IPS-18c (cell line): Measurements from ENCODE around the gene PLXNA4.
A peak's percentile ranks its signal among the peaks of the same experiment; 100 is the strongest.
"Not testable (repeated sequence)": the region's sequence is repeated elsewhere in the genome, so short reads cannot be mapped to it uniquely, and the experiment has no call there.

ENCODE experiments used
- H3K4me3 ChIP-seq: 2 replicates; pipeline ENCODE4 v1.7.0; 2013; ENCODE audit warnings: low read depth, mild to moderate bottlenecking, low read length, moderate library complexity; ENCODE audit not compliant: insufficient read depth
- H3K9me3 ChIP-seq: one replicate; pipeline ENCODE4 v1.6.1; 2013; ENCODE audit warnings: mild to moderate bottlenecking, low read length, moderate library complexity; ENCODE audit not compliant: control insufficient read depth, insufficient read depth

The PLXNA4 gene

DNA sequence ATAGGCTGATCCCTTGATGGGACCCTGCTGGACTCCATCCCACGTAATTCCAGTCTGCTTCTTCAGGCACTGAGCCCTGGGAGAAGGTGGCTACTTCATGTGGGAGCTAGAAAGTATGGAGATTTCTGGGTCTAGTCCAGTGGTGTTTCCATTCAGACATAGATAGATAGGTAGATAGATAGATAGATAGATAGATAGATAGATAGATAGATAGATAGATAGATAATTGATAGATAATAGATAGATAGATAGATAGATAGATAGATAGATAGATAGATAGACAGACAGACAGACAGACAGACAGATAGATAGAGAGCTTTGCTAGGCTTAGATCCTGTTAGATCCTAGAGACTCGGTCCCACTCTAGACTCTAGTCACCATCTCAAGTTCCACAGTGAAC, 18.5 kb upstream of the PLXNA4 start:
- not testable (repeated sequence) for H3K4me3 ChIP-seq, H3K9me3 ChIP-seq

DNA sequence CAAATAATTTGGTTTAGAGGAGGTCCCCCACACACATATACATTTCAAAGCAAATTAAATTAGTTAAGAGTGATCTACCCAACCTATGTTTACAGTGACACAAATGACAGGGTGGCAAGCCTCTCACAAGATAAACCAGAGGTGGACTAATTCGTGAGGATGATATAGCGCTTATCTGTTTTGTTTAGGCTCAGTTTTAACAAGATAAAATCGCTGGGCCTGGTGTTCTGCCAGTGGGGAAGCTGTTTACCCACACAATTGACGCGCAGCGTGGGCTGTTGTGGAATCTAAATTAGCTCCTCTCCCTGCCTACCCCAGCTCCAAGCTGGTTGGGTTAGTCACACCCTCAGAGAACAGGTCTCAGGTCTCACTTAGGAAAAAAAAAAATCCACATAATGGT, 16.7 kb upstream of the PLXNA4 start:
- Histone ChIP-seq H3K4me3 (no peak overlapping the region), H3K9me3 (no peaks in the 10 kb centered on the region)

DNA sequence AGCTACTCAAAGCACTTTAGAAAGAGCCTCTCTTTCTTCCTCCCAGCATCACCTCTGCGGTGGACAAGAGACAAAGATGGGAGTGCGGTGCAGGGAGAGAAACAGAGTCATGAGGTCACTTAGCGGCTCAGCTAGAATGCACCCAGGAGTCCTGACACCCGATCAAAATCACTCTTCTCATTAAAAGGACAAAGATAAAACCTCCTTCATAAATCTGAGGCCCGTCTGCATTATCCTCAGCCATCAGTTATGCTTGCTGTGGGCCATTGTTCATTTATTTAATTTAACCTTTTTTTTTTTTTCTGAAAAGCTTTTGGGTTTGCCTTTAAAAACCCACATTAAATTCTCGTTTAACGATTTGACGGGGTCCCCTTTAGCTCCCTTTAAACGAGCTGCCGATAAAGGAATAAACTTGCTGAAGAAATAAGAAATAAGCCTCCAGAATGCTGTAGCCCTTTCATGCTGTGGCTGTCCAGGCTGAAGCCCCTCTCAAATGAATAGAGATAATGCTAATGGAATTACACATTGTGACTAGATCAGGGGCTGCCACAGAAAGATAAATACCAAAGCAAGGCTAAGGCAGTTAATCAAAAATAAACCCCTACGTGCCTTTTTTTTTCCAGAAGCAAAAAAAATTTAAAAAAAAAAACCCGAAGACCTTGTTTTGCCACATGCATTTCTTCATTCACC, 16.1 kb upstream of the PLXNA4 start:
- Histone ChIP-seq H3K9me3 (no peaks in the 10 kb centered on the region), H3K4me3 (no peak overlapping the region)

DNA sequence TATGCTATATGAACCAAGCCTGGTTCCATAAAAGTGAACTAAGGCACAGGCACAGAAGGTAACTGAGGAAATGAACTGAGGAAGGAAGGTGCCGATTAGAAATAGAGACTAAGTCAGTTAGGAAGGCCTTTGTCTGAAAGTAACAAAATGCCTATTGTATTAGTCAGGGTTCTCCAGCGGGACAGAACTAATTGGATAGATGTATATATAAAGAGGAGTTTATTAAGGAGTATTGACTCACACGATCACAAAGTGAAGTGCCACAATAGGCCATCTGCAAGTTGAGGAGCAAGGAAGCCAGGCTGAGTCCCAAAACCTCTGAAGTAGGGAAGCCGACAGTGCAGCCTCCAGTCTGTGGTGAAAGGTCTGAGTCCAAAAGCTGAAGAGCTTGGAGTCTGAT, 13.9 kb upstream of the PLXNA4 start:
- no peaks in the 10 kb centered on the region for H3K9me3 ChIP-seq

DNA sequence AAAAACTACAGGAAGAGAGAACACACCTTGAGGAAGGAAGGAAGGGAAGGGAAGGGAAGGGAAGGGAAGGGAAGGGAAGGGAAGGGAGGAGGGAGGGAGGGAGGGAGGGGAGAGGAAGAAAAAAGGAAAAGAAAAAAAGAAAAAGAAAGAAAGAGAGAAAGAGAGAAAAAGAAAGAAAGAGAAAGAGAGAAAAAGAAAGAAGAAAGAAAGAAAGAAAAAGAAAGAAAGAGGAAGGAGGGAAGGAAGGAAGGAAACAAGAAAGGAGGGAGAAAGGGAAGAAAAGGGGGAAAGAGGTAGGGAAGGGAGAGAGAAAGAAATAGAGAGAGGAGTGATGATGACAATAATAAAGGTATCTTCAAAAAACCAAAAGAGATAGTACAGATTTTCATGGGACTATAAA, 12.3 kb upstream of the PLXNA4 start:
- no peak overlapping the region for H3K4me3 ChIP-seq
- no peaks in the 10 kb centered on the region for H3K9me3 ChIP-seq

More for the DNA sequence above, 13.9 kb upstream of the PLXNA4 start:
- H3K4me3 ChIP-seq: no peak overlapping the region

DNA sequence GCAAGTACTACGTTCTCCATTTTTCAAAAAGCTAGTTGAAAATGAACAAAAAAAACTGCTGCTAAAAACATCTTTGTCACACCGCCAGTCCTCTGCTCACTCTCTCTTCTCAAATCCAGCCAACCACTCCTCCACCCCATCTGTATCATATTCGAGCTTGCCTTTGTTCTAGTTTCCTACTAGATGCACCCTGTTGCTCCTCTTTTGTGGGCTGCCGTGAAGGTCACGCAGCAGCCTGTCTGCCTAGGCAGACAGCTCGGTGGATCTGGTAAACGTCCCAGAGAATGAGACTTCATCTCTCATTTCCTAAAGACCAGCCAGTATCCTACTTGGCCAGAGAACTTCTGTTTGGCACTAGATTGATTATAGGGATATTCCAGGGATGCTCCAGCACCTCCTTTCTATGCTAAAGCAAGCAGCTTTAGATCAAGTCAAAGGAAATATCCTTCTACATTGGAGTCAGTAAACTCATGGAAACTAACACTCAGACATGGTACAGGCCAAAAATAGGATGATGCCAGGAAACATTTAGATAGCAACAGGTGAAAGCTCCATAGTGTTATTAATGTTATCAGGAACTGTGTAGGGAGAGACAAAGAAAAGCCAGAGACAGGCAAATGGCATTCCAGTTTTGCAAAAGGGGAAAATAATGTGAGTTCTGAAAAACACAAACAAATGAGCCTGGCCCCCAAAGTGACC, 8.7 kb upstream of the PLXNA4 start:
- Histone ChIP-seq H3K4me3 (no peak overlapping the region), H3K9me3 (no peaks in the 10 kb centered on the region)

DNA sequence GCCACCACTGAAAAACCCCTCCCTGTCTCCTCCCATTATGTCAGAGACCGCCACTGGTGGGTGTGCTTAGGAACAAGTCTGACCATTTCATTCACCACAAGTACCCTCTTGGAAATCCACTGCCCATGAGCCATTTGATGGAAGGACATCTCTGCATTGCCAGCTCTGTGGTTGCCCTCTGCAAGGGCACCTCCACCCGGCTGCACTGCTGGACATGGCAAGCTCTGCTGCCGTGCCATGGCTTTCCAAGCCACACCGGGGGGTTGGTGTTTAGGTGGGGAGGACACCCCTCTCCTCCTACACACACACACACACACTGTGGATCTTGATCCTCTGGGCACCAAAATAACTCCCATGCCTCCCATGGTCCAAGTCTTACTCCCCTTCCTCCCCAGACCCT, 5.2 kb upstream of the PLXNA4 start:
- H3K4me3 ChIP-seq: no peak overlapping the region
- no peaks in the 10 kb centered on the region for H3K9me3 ChIP-seq

DNA sequence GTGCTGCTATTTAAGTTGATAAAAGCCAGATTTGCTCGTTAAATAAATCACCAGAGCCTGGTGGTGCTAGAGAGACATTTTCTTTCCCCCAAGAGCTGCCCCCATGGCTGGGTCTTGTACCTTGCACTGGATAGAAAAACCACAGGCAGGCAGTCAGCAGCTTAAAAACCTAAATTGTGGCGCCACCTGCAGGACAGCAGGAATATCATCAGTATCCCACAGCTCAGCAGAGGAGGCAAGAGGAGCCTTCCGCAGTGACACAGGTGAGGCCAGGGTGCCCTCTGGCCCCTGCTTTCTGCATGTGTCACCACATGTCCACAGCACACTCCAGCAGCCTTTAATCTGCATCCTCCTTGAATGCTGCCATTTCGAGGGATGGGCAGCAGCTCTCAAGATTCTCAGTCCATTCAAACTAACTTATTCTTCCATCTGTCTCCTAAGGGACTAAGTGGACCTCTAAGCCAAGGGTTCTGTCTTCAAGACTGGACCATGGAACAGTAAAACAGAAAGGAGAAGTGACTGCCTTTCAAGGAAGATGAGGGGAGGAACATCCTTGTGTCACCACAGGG, 4.5 kb upstream of the PLXNA4 start:
- H3K4me3 ChIP-seq: no peak overlapping the region
- H3K9me3 ChIP-seq: no peaks in the 10 kb centered on the region

DNA sequence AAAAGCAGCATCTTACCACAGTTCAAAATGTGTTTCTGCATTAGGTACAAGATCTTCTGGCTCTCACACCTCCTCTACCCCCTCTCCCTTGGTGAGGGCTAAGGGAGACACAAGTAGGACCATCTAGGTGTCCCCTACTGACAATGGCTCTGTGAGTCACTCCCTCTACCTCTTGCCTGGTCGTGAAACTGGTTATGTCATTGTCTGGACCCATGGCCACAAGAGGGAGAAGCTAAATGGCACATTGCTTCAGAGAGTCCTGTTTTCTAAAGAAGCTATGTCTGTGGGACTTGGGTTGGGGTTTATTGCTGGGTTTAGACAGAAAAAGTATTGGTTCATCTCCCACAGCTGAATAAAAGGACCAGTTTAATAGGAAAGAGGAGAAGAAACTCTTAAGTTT, 4.0 kb upstream of the PLXNA4 start:
- Histone ChIP-seq H3K9me3 (no peaks in the 10 kb centered on the region), H3K4me3 (no peak overlapping the region)

DNA sequence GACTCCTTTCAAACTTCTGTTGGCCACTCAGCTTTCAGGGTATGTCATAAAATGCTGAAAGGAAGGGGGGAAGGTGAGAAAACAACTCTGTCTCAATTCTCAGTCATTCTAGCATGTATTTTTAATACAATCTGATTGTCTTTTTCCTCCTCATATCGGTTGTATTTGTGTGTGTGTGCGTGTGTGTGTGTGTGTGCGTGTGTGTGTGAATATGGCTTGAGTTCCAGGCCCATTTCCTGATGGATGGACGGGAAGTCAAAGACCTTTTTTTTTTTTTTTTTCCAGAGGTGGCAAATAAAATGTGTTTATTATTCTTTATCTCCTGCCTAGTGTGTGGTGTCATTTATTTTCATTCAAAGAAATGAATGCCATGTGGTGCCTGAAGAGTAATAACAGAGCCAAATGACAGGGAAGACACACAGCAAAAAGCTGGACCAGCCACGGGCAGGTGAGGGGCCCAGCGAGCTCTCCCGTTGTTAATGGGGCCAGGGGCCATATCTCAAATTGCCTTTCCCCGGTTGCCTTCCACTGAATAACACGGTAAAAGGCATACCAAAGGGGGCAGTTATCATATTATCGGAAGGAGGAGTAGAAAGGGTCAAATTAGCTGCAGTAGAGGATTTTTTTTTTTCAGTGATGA, 3.1 kb upstream of the PLXNA4 start:
- Histone ChIP-seq H3K4me3 (no peak overlapping the region), H3K9me3 (peaks cover 3% of the 10 kb centered on the region)

DNA sequence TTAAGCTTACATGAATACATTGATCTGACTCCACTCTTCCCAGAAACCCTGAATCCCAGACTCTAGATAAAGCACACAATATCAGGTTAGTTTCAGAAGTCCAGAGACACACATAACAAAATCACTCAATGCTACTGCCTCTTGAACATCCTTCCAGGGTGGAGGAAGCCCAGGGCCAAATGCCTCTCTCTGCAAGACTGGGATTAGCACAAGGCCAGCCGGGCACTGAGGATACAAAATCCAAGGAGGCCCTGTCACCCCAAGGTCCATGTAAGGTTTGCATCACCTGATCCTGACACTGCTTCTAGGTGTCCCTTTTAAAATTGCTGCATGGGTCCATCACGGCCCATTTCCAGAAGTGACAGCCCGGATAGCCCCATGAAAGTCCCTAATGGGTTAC, 2.6 kb upstream of the PLXNA4 start:
- H3K9me3 ChIP-seq: peaks cover 5% of the 10 kb centered on the region
- no peak overlapping the region for H3K4me3 ChIP-seq

DNA sequence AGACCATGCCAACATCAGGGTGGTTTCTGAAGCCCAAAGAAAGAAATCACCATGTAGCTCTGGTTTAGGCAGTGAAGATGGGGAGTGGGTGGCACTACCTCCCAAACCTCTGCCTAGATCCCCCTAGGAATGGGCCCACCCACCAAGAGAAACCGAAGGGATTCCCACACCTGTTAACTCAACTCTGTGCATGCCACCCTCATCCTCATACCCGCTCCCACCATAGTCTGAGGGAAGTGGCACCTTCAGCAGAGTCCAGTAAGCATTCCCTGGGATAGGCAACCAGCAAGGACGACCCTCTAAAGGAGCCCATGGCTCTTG, 1.7 kb upstream of the PLXNA4 start:
- Histone ChIP-seq H3K9me3 (peaks cover 5% of the 10 kb centered on the region), H3K4me3 (no peak overlapping the region)

DNA sequence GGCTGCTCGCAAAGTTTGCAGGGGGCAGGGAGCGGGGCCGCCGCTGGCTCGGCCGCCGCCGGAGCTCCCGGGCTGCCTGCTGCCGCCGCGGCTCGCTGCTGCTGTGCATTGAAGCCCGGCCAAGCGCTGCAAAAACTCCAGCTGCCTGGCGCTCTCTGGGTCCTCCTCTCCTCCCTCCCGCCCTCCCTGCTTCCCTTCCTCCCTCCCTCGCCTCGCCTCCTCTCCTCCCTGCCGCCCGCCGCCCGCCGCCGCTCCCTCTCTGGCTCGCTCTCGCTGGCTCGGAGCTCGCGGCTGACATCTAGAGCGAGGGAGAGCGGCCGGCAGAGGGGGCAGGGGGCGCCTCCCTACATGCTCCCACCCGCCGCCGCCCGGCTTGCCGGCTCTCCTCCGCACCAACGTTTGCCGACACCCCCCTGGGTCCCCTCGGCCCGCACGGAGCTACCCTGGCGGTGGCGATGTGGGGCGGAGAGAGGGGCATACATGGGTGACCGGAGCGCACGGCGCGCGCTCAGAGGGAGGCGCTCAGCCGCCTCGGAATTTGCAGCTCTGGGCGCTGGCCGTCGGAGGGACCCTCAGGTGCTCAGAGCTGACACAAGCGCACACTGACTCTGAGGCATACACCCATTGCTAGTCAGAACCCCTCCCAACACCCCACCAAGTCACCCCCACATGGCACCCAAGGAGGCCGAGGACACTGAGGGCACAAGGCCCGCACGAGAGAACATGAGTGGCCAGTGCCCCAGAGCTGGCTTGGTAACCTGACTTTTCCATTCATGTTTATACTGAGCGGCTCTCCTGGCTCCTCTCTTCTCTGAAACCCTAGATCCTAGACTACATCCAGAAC, 1.2 kb upstream of the PLXNA4 start:
- H3K4me3 ChIP-seq: peak overlapping the region; percentile 66
- peaks cover 5% of the 10 kb centered on the region for H3K9me3 ChIP-seq

DNA sequence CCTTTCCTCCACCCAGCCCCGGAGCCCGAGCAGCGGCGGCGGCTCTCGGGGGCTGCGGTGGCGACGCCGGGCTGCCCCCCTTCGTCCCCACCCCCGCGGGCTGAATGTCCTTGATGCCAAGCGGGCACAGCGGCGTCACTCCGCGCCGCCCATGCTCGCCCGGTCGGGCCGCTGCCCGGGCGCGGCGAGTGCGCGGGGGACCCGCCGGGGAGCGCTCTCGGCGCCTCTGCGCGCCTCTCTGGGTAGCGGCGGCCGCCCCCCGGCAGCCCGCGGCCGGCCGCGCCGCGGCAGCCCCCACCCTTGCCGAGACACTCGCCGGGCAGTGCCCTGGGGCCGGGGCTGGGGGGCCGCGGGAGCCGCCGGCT, 433 bp upstream of the PLXNA4 start:
- H3K9me3 ChIP-seq: peaks cover 5% of the 10 kb centered on the region
- H3K4me3 ChIP-seq: peak overlapping the region; percentile 65

DNA sequence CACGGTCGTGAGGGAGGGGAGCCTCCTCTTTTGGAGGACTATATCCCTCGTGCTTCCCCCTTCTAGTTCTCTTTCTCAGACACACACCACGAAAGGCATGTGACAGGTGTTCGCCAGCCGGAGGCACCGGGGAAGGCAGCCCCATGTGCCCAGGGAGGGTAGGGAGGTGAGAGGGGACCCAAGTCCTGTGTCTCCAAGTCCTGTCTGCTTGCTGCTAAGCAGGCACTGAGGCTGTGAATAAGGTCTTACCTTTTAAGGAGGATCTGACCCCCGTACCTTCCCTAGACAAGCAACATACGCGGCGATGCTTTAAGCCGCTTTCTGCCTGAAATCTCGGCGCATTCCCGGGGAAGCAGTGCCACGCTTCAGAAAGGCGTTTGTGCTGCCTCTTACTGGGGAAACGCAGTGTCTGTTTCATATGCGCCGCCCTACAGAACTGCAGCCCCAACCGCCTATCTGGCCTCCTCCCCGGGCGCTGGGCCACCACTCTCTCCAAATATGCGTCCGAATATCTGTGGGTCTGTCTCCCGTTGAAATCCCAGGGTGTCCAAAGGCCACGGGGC, 770 bp downstream of the PLXNA4 start:
- peaks cover 5% of the 10 kb centered on the region for H3K9me3 ChIP-seq
- H3K4me3 ChIP-seq: peak overlapping the region; percentile 65

DNA sequence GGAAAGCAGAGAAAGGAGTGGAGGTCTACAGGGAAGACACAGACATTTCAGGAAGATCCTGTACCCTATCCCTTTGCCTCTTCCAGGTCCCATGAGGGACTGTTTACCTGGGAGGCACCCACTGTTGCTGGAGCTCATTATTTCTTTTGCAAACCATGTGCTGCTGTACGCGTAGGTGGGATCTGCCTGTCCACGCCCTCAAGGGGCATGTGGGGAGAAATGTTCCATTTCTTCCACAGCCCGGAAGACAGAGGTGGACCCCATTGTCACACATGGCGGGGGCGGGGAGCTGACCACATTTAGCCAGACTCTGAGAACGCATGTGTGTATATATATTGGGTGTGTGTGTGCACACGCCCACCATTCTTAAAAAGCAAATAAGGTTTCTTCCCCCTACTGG, 2.0 kb downstream of the PLXNA4 start:
- Histone ChIP-seq H3K9me3 (peaks cover 5% of the 10 kb centered on the region), H3K4me3 (no peak overlapping the region; the same call in 1 of the 2 replicates)

DNA sequence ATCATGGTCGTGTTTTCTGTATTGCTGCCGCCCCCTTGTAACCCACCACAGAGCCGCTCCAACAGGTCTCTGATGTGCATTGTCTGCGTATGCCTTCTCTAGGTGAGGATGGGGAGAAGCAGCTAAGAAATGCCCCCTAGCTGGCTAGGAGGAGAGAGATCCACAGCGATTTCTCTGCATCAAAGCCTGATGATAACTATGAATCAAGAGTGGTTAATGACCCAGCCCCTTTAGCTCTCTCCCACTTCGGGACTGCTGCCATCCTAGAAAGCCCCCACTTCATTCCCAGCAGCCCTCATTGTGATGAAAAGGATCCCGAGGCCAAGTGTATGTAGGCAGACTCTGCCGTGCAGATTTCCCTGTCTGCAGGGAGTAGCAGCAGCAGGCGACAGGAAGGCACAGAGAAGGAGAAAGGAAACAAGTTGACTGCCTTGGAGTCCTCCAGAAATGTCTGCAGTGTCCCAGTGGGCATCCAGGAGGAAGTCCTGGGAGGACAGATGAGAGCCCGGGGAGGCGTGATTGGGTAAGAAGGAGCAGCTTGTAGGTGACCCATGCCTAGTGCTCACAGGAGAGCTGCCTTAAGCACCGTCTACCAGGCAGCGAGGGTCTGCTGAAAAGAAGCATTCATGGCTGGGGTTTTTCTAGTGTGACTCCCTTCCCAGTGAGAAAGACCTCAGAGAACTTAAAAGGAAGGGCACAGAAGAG, 2.9 kb downstream of the PLXNA4 start:
- peaks cover 5% of the 10 kb centered on the region for H3K9me3 ChIP-seq
- peak overlapping the region; percentile 30 for H3K4me3 ChIP-seq
